GM10266 (cell line): ENCODE measurements around the gene CDC14B.
"Not testable (repeated sequence)": the region's sequence is repeated elsewhere in the genome, so short reads cannot be mapped to it uniquely, and the experiment has no call there.

Source experiments
- DNase-seq: peaks from one replicate; pipeline ENCODE4 v3.0.0; 2012; ENCODE audit errors: extremely low spot score
- CTCF ChIP-seq: IDR thresholded peaks from 2 replicates; pipeline ENCODE4 v1.5.1; 2012; ENCODE audit warnings: mild to moderate bottlenecking, low read depth; ENCODE audit not compliant: control insufficient read depth, insufficient read depth; ENCODE audit errors: missing control alignments

Gene CDC14B

GRCh38 chr9:96646081-96646991 is 26.7 kb upstream of the CDC14B start:
- TF ChIP-seq CTCF, result no peak
- no peak for DNase-seq

DNA sequence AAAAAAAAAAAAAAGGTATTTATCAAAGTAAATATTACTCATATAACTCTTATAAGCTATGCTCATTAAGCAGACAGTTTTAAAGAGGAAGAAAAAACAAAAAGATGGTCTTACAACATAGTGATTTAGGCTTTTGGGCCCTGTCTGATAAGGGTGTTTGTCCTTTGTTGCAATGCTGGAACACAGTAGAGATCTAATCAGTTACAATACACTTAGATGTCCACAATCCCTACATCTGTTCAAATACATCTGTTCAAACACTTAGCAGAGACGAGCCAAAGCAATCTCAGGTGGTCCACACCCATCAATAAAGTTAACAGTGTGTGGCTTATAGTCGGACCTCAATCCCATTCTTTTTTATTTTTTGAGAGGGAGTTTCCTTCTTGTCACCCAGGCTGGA is 24.5 kb upstream of the CDC14B start:
- DNase-seq, result no peak
- no peak for TF ChIP-seq CTCF

- no peak for DNase-seq
- no peak for TF ChIP-seq CTCF
These were observed 21.9 kb upstream of the CDC14B start for GRCh38 chr9:96641514-96641913.

- no peak for TF ChIP-seq CTCF
These were observed 19.1 kb upstream of the CDC14B start for GRCh38 chr9:96638606-96639364.

DNA sequence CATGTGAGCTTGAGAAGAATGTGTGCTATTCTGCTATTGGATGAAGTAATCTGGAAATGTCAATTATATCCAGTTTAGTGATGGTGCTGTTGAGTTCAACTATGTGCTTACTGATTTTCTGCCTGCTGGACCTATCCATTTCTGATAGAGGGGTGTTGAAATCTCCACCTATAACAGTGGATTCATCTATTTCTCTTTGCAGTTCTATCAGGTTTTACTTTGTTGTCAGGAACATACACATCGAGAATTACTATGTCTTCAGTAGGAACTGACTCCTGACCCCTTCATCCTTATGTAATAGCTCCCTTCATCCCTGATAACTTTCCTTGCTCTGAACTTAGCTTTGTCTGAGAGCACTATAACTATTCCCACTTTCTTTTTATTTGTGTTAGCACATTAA is 16.7 kb upstream of the CDC14B start:
- no peak for TF ChIP-seq CTCF
- DNase-seq, result no peak

More at GRCh38 chr9:96638606-96639364, 19.1 kb upstream of the CDC14B start:
- DNase-seq, result no peak

DNA sequence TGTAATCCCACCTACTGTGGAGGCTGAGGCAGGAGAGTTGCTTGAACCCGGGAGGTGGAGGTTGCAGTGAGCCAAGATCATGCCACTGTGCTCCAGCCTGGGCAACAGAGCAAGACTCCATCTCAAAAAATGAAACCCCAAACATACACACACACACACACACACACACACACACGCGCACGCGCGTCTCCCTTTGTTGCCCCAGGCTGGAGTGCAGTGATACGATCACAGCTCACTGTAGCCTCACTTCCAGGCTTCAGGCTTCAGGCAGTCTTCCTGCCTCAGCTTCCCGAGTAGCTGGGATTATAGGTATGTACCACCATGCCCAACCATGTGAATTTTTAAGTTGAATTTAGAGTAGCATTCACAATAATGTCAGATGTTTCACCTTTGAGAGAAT is 13.9 kb upstream of the CDC14B start:
- DNase-seq, result not testable (repeated sequence)

GRCh38 chr9:96626912-96627311 is 7.3 kb upstream of the CDC14B start:
- no peak for TF ChIP-seq CTCF
- no peak for DNase-seq

GRCh38 chr9:96621618-96622017 is 2.0 kb upstream of the CDC14B start:
- no peak for DNase-seq
- TF ChIP-seq CTCF, result no peak
